ENCODE data around the gene SLC22A9. TPM values are rescaled to one million over a fixed set of nuclear protein-coding genes. Genes with fewer than 3 reads are reported as not detected.

The SLC22A9 gene
- total RNA-seq, 4 donors from 2014 or later, result not detected

GRCh38 chr11:63352144-63352543 is 17.4 kb upstream of the SLC22A9 start:
- Histone ChIP-seq H3K4me3 (no peak overlapping the region), H3K27me3 (no peaks in the 10 kb centered on the region), H3K36me3 (no peaks in the 10 kb centered on the region), H3K27ac (no peak overlapping the region), H3K4me1 (no peaks in the 10 kb centered on the region), H3K9me3 (no peaks in the 10 kb centered on the region)
- intact Hi-C loops (cut with DNase I; ENCODE audit: low total_unique reads), result no loop called here
- no peak for TF ChIP-seq POLR2A (IDR thresholded peaks at IDR 0.05)
- TF ChIP-seq CTCF (IDR thresholded peaks at IDR 0.05), result no peak
- DNase-seq, result no peak

- H3K36me3 ChIP-seq, result no peaks in the 10 kb centered on the region
- no peak for TF ChIP-seq POLR2A (IDR thresholded peaks at IDR 0.05)
- no peak for TF ChIP-seq CTCF (IDR thresholded peaks at IDR 0.05)
- intact Hi-C loops (cut with DNase I; ENCODE audit: low total_unique reads), result no loop called here
- no peaks in the 10 kb centered on the region for H3K4me1 ChIP-seq
- no peak overlapping the region for H3K27ac ChIP-seq
- H3K9me3 ChIP-seq, result peaks cover 0 to 4% of the 10 kb centered on the region in 2 donors
- no peaks in the 10 kb centered on the region for H3K27me3 ChIP-seq
- no peak overlapping the region for H3K4me3 ChIP-seq
- DNase-seq, result no peak
Observed at GRCh38 chr11:63362196-63362793, 7.3 kb upstream of the SLC22A9 start.

GRCh38 chr11:63369971-63370588 is 495 bp downstream of the SLC22A9 start:
- TF ChIP-seq POLR2A (IDR thresholded peaks at IDR 0.05), result no peak
- no peak for TF ChIP-seq CTCF (IDR thresholded peaks at IDR 0.05)
- H3K4me3 ChIP-seq, result no peak overlapping the region
- no peak for DNase-seq
- H3K9me3 ChIP-seq, result no peaks in the 10 kb centered on the region
- no peaks in the 10 kb centered on the region for H3K27me3 ChIP-seq
- intact Hi-C loops (cut with DNase I; ENCODE audit: low total_unique reads), result no loop called here
- H3K27ac ChIP-seq, result no peak overlapping the region
- no peaks in the 10 kb centered on the region for H3K36me3 ChIP-seq
- no peaks in the 10 kb centered on the region for H3K4me1 ChIP-seq

GRCh38 chr11:63371396-63371795 is 1.8 kb downstream of the SLC22A9 start:
- H3K27ac ChIP-seq, result no peak overlapping the region
- TF ChIP-seq POLR2A (IDR thresholded peaks at IDR 0.05), result no peak
- no peak for TF ChIP-seq CTCF (IDR thresholded peaks at IDR 0.05)
- no peaks in the 10 kb centered on the region for H3K36me3 ChIP-seq
- intact Hi-C loops (cut with DNase I; ENCODE audit: low total_unique reads), result no loop called here
- no peaks in the 10 kb centered on the region for H3K9me3 ChIP-seq
- no peak for DNase-seq
- H3K27me3 ChIP-seq, result no peaks in the 10 kb centered on the region
- H3K4me1 ChIP-seq, result no peaks in the 10 kb centered on the region
- no peak overlapping the region for H3K4me3 ChIP-seq

- intact Hi-C loops (cut with DNase I; ENCODE audit: low total_unique reads), result no loop called here
- no peak overlapping the region for H3K27ac ChIP-seq
- no peaks in the 10 kb centered on the region for H3K36me3 ChIP-seq
Observed at GRCh38 chr11:63375434-63375833, 5.8 kb downstream of the SLC22A9 start.

More at GRCh38 chr11:63375434-63375833, 5.8 kb downstream of the SLC22A9 start:
- Histone ChIP-seq H3K9me3 (no peaks in the 10 kb centered on the region), H3K4me1 (no peaks in the 10 kb centered on the region), H3K4me3 (no peak overlapping the region), H3K27me3 (no peaks in the 10 kb centered on the region)
- no peak for TF ChIP-seq POLR2A (IDR thresholded peaks at IDR 0.05)
- TF ChIP-seq CTCF (IDR thresholded peaks at IDR 0.05), result no peak
- no peak for DNase-seq

All from uterus (tissue), 4 donors.